B cell (primary cell): Measurements from ENCODE around the gene COL26A1. TPM values are rescaled to one million over a fixed set of nuclear protein-coding genes. Genes with fewer than 3 reads are reported as not detected.
A peak's percentile ranks its signal among the peaks of the same experiment; 100 is the strongest.

Source experiments
- ATAC-seq: fragments of 200-7000 bp; cut with Tn5 transposase; one replicate; pipeline ENCODE4 v1.10.0; 2021; ENCODE audit warnings: low read depth, mild to moderate bottlenecking, moderate number of reproducible peaks, moderate library complexity
- CTCF ChIA-PET: fragments of 350-600 bp; sonication (Branson Sonifier 250); formaldehyde crosslinking; loops from one replicate; lab custom pipeline; 2021; ENCODE audit warnings: antibody characterized with exemption, inconsistent platforms; lab: Charles Lee
- POLR2A ChIA-PET: fragments of 350-600 bp; sonication (Branson Sonifier 250); formaldehyde crosslinking; loops from one replicate; lab custom pipeline; 2021; ENCODE audit warnings: antibody characterized with exemption; lab: Charles Lee
- DNase-seq: peaks from one replicate; pipeline ENCODE4 v3.0.0; 2013
- H2AFZ ChIP-seq: 2 replicates; pipeline ENCODE4 v1.6.1; 2012; ENCODE audit warnings: mild to moderate bottlenecking, low read depth, low read length; ENCODE audit not compliant: insufficient read depth, poor library complexity, severe bottlenecking
- H3K27ac ChIP-seq, 2 donors: 1 replicate in 1 of 2; 2 replicates in 1 of 2; pipeline ENCODE4 v1.5.1; 2012 to 2013; ENCODE audit warnings: low read length in 2 of 2, mild to moderate bottlenecking in 2 of 2, moderate library complexity in 1 of 2
- H3K27me3 ChIP-seq, 4 experiments: fragments of 200-600 bp in 1 of 4; sonication (generic) in 1 of 4; replicated peaks in 1 of 4; 1 replicate in 2 of 4; 2 replicates in 2 of 4; pipeline versions ENCODE4 v1.6.1 to v1.7.0; 2013 to 2016; ENCODE audit warnings: low read length in 3 of 4, mild to moderate bottlenecking in 2 of 4, mixed read lengths in 1 of 4, moderate library complexity in 1 of 4; ENCODE audit not compliant: insufficient read depth in 4 of 4, control insufficient read depth in 3 of 4; ENCODE audit errors: control extremely low read depth in 1 of 4
- H3K36me3 ChIP-seq, 2 experiments: replicated peaks in 1 of 2; 1 replicate in 1 of 2; 2 replicates in 1 of 2; pipeline versions ENCODE4 v1.6.1 to v1.7.1; 2013; ENCODE audit warnings: low read length in 1 of 2; ENCODE audit not compliant: insufficient read depth in 2 of 2, control insufficient read depth in 1 of 2; ENCODE audit errors: control extremely low read depth in 1 of 2, extremely low read depth in 1 of 2
- H3K4me1 ChIP-seq, 2 donors: fragments of 200-600 bp in 1 of 2; sonication (generic) in 1 of 2; 1 replicate in 1 of 2; 2 replicates in 1 of 2; pipeline versions ENCODE4 v1.5.1 to v1.6.1; 2013 to 2017; ENCODE audit warnings: low read length in 2 of 2; ENCODE audit not compliant: control insufficient read depth in 2 of 2, insufficient read depth in 2 of 2
- H3K4me2 ChIP-seq: replicated peaks from 2 replicates; pipeline ENCODE3; 2012; ENCODE audit warnings: mild to moderate bottlenecking, low read depth, low read length; ENCODE audit not compliant: poor library complexity, severe bottlenecking
- H3K4me3 ChIP-seq, 5 experiments: fragments of 200-600 bp in 1 of 5; sonication (generic) in 1 of 5; 1 replicate in 3 of 5; 2 replicates in 2 of 5; pipeline versions ENCODE4 v1.5.1 to v1.7.0; 2011 to 2016; ENCODE audit warnings: low read length in 4 of 5, mild to moderate bottlenecking in 4 of 5, low read depth in 2 of 5, control low read depth in 1 of 5, moderate library complexity in 1 of 5; ENCODE audit not compliant: insufficient read depth in 1 of 5; ENCODE audit errors: control extremely low read depth in 1 of 5, extremely low read depth in 1 of 5
- H3K79me2 ChIP-seq: fragments of 200-600 bp; sonication (generic); one replicate; pipeline ENCODE4 v1.6.0; 2016; ENCODE audit warnings: low read length; ENCODE audit not compliant: control insufficient read depth, insufficient read depth
- H3K9ac ChIP-seq: fragments of 200-600 bp; sonication (generic); 2 replicates; pipeline ENCODE4 v1.6.1; 2017; ENCODE audit warnings: mild to moderate bottlenecking, low read length, moderate library complexity
- H3K9me3 ChIP-seq, 3 donors: one replicate each; pipeline versions ENCODE4 v1.6.1 to v1.7.1; 2013; ENCODE audit warnings: low read length in 2 of 3; ENCODE audit not compliant: control insufficient read depth in 2 of 3, insufficient read depth in 1 of 3; ENCODE audit errors: control extremely low read depth in 1 of 3
- H4K20me1 ChIP-seq: 2 replicates; pipeline ENCODE4 v1.6.0; 2012; ENCODE audit warnings: mild to moderate bottlenecking, low read length; ENCODE audit not compliant: insufficient read depth, control insufficient read depth, poor library complexity, severe bottlenecking
- H3K27ac Mint-ChIP-seq: one replicate; pipeline ENCODE4 v1.8.0; 2021; ENCODE audit warnings: mixed read lengths
- H3K27me3 Mint-ChIP-seq: one replicate; pipeline ENCODE4 v1.8.0; 2021; ENCODE audit warnings: mixed read lengths
- H3K4me1 Mint-ChIP-seq: one replicate; pipeline ENCODE4 v1.8.0; 2021; ENCODE audit warnings: mixed read lengths
- H3K4me3 Mint-ChIP-seq: one replicate; pipeline ENCODE4 v1.8.0; 2021; ENCODE audit warnings: mixed read lengths
- H3K9me3 Mint-ChIP-seq: one replicate; pipeline ENCODE4 v1.8.0; 2022; ENCODE audit warnings: mixed read lengths; ENCODE audit not compliant: insufficient read depth
- EZH2 ChIP-seq: IDR thresholded peaks from 2 replicates; pipeline ENCODE4 v1.6.1; 2012; ENCODE audit warnings: borderline replicate concordance, low read depth, mild to moderate bottlenecking, moderate library complexity, low read length; ENCODE audit not compliant: insufficient read depth, poor library complexity, severe bottlenecking
- WGBS: methylation state at CpG from one replicate; pipeline ENCODE4 v1.1.5; 2013; ENCODE audit warnings: missing lambda C conversion rate; ENCODE audit not compliant: insufficient coverage; 5-methylcytosine and 5-hydroxymethylcytosine counted together
- intact Hi-C: fragments of 100-400 bp; cut with micrococcal nuclease; formaldehyde crosslinking; loops from one replicate; pipeline ENCODE4 v1.10.0; 2022
- polyA plus RNA-seq: library from polyadenylated mRNA; depleted of rRNA; stranded (reverse); fragments of >200 nt; gene quantifications from 2 replicates; pipeline ENCODE4 v1.2.3, GENCODE V29; 2012
- total RNA-seq, 2 donors: library from RNA; stranded (reverse); fragments of 120-200 nt in 1 of 2; gene quantifications; 1 replicate in 1 of 2; 2 replicates in 1 of 2; pipeline versions ENCODE4 v1.2.3 to v1.2.4, GENCODE V29; 2013 to 2022
- TF ChIP-seq, protein P1 (sequence below): fragments of 200-600 bp; IDR thresholded peaks from one replicate; pipeline ENCODE4 v1.8.0; 2022; ENCODE audit warnings: antibody characterized with exemption, mild to moderate bottlenecking

Gene COL26A1
- total and polyA plus RNA-seq, 2 donors (not counting 1 experiment from before 2014, with no cell fraction given), result not detected

DNA sequence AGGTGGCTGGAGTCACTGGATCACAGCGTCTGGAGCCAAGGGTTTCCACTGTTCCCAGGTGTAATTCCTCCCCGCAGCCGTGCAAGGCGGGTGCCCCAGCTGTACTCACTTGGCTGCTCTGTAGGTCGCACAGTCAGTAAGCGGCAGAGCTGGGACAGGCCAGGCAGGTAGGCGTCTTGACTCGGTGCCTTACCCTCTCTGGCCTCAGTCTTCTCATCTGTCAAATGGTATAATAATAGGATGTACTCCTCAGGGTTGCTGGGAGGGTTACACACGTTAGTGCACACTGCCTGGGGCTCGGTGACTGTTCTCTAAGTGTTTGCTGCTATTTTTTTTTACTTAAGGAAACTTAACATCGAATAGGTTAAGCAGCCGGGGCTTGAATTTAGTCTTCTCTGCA lies 239.4 kb downstream of the COL26A1 start:
- DNase-seq (no peak), ATAC-seq (no peak)
- 61% methylated on average over 6 of the region's 12 CpGs for WGBS
- H3K9me3 Mint-ChIP-seq, result no peaks in the 10 kb centered on the region
- Histone ChIP-seq H4K20me1 (no peaks in the 10 kb centered on the region), H3K4me2 (no peak overlapping the region), H2AFZ (no peak overlapping the region), H3K4me1 (peaks cover 0 to 5% of the 10 kb centered on the region in 2 donors), H3K36me3 (no peaks in the 10 kb centered on the region), H3K79me2 (no peaks in the 10 kb centered on the region), H3K9me3 (no peaks in the 10 kb centered on the region), H3K9ac (no peak overlapping the region), H3K27ac (no peak overlapping the region), H3K27me3 (peaks cover 0 to 4% (median 0%) of the 10 kb centered on the region in 4 experiments), H3K4me3 (no peak overlapping the region)
- intact Hi-C loops, result loop anchor here (1.0 kb wide), 2 partner anchors 59 to 670 kb away; no protein-coding TSS in a partner anchor
- no peak overlapping the region for H3K4me3 Mint-ChIP-seq
- no peaks in the 10 kb centered on the region for H3K27me3 Mint-ChIP-seq
- ChIA-PET POLR2A (no interaction called here), CTCF (interaction anchor here (1.0 to 3.4 kb wide), 8 partner anchors 12 to 670 kb away, joined by 3 to 39 read pairs (median 5); no protein-coding TSS in a partner anchor)
- H3K27ac Mint-ChIP-seq, result no peak overlapping the region
- no peaks in the 10 kb centered on the region for H3K4me1 Mint-ChIP-seq
- TF ChIP-seq, protein P1, sequence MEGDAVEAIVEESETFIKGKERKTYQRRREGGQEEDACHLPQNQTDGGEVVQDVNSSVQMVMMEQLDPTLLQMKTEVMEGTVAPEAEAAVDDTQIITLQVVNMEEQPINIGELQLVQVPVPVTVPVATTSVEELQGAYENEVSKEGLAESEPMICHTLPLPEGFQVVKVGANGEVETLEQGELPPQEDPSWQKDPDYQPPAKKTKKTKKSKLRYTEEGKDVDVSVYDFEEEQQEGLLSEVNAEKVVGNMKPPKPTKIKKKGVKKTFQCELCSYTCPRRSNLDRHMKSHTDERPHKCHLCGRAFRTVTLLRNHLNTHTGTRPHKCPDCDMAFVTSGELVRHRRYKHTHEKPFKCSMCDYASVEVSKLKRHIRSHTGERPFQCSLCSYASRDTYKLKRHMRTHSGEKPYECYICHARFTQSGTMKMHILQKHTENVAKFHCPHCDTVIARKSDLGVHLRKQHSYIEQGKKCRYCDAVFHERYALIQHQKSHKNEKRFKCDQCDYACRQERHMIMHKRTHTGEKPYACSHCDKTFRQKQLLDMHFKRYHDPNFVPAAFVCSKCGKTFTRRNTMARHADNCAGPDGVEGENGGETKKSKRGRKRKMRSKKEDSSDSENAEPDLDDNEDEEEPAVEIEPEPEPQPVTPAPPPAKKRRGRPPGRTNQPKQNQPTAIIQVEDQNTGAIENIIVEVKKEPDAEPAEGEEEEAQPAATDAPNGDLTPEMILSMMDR, result no peak
- no peak for TF ChIP-seq EZH2

DNA sequence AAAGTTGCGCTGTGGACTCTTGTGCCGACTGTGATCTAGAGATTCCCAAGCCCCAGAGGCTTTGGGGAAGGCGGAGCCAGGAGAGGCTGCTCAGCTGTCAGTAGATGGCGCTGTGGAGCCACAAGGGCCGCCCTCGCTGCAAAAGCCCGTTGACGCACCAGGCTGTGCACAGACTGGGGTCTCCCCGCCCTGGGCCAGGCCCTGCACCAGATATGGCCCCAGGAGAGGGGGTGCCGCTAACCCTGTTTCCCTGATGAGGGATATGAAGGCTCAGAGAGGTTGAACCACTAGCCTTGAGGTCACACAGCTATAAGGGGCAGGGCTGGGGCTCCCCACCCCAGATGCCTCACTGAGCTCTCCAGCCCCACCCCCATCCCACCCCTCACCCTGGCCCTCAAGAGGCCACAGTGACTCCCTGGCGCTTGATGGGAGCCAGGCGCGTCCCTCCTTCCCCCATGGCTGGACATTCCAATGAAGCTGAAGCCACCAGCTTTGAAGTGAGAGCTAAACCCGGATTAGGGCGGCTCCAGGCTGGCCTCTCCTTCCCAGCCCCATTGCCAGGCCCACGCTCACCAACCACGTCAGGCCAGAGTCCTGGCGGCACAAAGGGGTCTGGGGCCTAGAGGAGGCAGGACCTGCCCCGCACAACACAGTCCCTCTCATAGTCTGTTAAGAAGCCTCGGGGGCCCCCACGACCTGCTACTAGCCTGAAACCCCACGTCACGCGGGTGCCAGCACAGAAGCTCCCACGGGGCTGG lies 240.0 kb downstream of the COL26A1 start:
- DNase-seq, result peak; percentile 73
- TF ChIP-seq, protein P1, result peak; percentile 89
- no peak for TF ChIP-seq EZH2
- Mint-ChIP-seq H3K4me3 (no peak overlapping the region), H3K27ac (no peak overlapping the region), H3K27me3 (no peaks in the 10 kb centered on the region), H3K9me3 (no peaks in the 10 kb centered on the region), H3K4me1 (no peaks in the 10 kb centered on the region)
- peaks cover 0 to 4% (median 0%) of the 10 kb centered on the region in 4 experiments for H3K27me3 ChIP-seq
- peak; percentile 81 for ATAC-seq
- H3K9me3 ChIP-seq, result no peaks in the 10 kb centered on the region
- CTCF ChIA-PET, result interaction anchor here (1.0 to 3.4 kb wide), 11 partner anchors 11 to 669 kb away, joined by 3 to 39 read pairs (median 4); no protein-coding TSS in a partner anchor
- peaks cover 0 to 5% of the 10 kb centered on the region in 2 donors for H3K4me1 ChIP-seq
- no peak overlapping the region for H3K4me3 ChIP-seq
- H3K27ac ChIP-seq, result no peak overlapping the region
- no peak overlapping the region for H2AFZ ChIP-seq
- intact Hi-C loops, result loop anchor here (1.0 kb wide), 2 partner anchors 59 to 670 kb away; no protein-coding TSS in a partner anchor
- H3K79me2 ChIP-seq, result no peaks in the 10 kb centered on the region
- H3K4me2 ChIP-seq, result no peak overlapping the region
- POLR2A ChIA-PET, result no interaction called here
- H3K9ac ChIP-seq, result no peak overlapping the region
- H3K36me3 ChIP-seq, result no peaks in the 10 kb centered on the region
- H4K20me1 ChIP-seq, result no peaks in the 10 kb centered on the region
- 52% methylated on average over 25 of the region's 25 CpGs for WGBS
